NCI-H1092 (cell line): ENCODE measurements around the gene COG6.
A peak's percentile ranks its signal among the peaks of the same experiment; 100 is the strongest.

Experiments
- DNase-seq: peaks from one replicate; lab custom pipeline; 2025; lab: John Stamatoyannopoulos, UW

The COG6 gene

GRCh38 chr13:39655569-39656324, at the start of gene COG6:
TSS of gene COG6 (plus strand) at chr13:39655662. CDS start at chr13:39655727, 65 bp downstream.
- peak; percentile 81 for DNase-seq

GRCh38 chr13:39605677-39606320, 49.7 kb upstream of the COG6 start:
- DNase-seq = no peak

GRCh38 chr13:39607876-39608275, 47.6 kb upstream of the COG6 start:
- DNase-seq = no peak

GRCh38 chr13:39612023-39612637, 43.3 kb upstream of the COG6 start:
- DNase-seq = peak; percentile 46

GRCh38 chr13:39616087-39616694, 39.3 kb upstream of the COG6 start:
- DNase-seq = peak; percentile 68

- no peak for DNase-seq
Observed at GRCh38 chr13:39618561-39618960, 36.9 kb upstream of the COG6 start.

GRCh38 chr13:39623466-39623865, 32.0 kb upstream of the COG6 start:
- no peak for DNase-seq

GRCh38 chr13:39631307-39631706, 24.2 kb upstream of the COG6 start:
- no peak for DNase-seq

GRCh38 chr13:39632994-39633393, 22.5 kb upstream of the COG6 start:
- DNase-seq = no peak

- DNase-seq = no peak
Observed at GRCh38 chr13:39635564-39635963, 19.9 kb upstream of the COG6 start.

- DNase-seq = no peak
Observed at GRCh38 chr13:39637890-39638289, 17.6 kb upstream of the COG6 start.

- no peak for DNase-seq
Observed at GRCh38 chr13:39641645-39642044, 13.8 kb upstream of the COG6 start.

- no peak for DNase-seq
Observed at GRCh38 chr13:39646122-39646521, 9.3 kb upstream of the COG6 start.

GRCh38 chr13:39655041-39655568, 357 bp upstream of the COG6 start:
- DNase-seq = no peak

GRCh38 chr13:39656325-39656677, 839 bp downstream of the COG6 start:
- DNase-seq = no peak

GRCh38 chr13:39663508-39663907, 8.0 kb downstream of the COG6 start:
- DNase-seq = no peak

- no peak for DNase-seq
Observed at GRCh38 chr13:39663958-39664357, 8.5 kb downstream of the COG6 start.

- DNase-seq = no peak
Observed at GRCh38 chr13:39665763-39666162, 10.3 kb downstream of the COG6 start.

- DNase-seq = no peak
Observed at GRCh38 chr13:39670445-39670844, 15.0 kb downstream of the COG6 start.

GRCh38 chr13:39672378-39673132, 17.1 kb downstream of the COG6 start:
- DNase-seq = no peak

- DNase-seq = no peak
Observed at GRCh38 chr13:39675904-39676303, 20.4 kb downstream of the COG6 start.

GRCh38 chr13:39676315-39676876, 20.9 kb downstream of the COG6 start:
- peak; percentile 3 for DNase-seq
